ENCODE results near the gene HMGB1.

The HMGB1 gene

DNA sequence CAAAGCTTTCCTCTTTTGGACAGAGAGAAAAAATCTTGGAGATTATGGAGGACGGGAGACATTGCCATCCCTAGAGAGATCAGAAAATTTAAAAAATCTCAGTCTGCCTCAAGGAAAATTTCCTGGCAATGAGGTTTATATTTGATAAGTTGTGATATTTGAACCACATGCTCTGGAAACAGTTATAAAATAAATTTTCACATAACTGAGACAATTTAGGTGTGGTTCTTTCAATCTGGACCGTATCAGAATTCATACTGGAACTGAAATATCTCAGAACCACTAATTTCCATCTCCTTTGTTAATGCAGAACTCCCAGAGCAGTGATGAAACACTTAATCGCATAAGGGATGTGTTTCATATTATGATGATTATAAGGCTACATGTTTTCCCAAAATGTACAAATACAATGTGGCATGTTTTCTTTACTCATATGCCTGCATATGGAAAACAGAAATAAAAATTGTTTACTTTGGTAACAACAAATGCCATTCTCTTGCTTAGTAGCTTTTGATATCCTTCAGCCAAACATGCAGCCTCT is 29.8 kb downstream of the HMGB1 start:
- DNase-seq (ENCODE audit: low read depth) = no peak
- H3K4me3 ChIP-seq (ENCODE audit: low read length) = no peak overlapping the region
- TF ChIP-seq CTCF (IDR thresholded peaks at IDR 0.05; ENCODE audit: insufficient read depth, low read depth, low read length, missing control alignments) = no peak

GRCh38 chr13:30431269-30431940 is 34.3 kb downstream of the HMGB1 start:
- peak; percentile 92 for DNase-seq (ENCODE audit: low read depth)

DNA sequence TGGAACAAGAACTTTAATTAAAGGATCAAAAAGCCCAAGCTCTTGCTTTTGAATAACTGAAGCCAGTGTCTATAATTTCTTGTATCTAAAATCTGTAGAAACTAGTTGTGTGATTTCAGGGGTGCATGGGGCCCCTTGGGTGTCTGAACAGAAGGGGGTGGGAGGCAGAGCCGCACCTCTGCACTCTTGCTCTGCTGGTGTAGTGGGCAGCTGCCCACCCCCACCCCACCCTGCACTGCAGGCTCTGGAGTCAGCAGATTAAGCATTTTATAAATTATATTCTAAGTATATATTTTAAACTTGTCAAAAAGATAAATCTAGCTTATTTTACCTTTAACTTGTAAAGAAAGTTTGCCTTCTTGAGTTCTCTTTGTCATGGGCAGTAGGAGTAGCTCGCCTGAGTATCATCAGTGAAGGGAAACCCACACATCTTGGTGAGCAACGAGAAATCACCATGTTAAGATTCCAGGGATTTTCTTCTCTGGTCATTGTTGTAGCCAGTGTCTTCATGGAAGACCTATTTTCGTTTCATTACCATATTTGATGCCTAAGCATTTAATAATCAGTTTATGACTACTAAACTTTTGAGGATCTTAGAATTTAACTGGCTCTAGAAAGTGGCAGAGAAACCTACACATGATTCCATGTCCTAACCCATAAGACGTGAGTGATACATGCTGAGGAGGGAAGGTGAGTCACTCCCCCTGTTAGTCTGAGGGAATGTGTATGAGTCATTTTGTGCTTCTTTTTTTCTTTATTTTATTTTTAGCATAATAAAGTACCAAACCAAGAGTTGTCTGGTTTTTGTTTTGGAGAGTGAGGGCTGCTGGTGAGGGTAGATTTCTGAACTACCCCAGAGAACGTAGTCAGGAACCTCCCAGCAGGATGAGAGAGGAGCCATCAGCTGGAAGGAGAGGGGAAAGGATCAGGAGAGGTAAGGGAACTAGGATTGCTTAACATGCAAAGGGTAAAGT is 35.7 kb downstream of the HMGB1 start:
- DNase-seq (ENCODE audit: low read depth) = peak; percentile 94
- TF ChIP-seq CTCF (IDR thresholded peaks at IDR 0.05; ENCODE audit: insufficient read depth, low read depth, low read length, missing control alignments) = no peak
- no peak overlapping the region for H3K4me3 ChIP-seq (ENCODE audit: low read length)

More at GRCh38 chr13:30431269-30431940, 34.3 kb downstream of the HMGB1 start:
- TF ChIP-seq CTCF (IDR thresholded peaks at IDR 0.05; ENCODE audit: insufficient read depth, low read depth, low read length, missing control alignments) = no peak
- H3K4me3 ChIP-seq (ENCODE audit: low read length) = no peak overlapping the region

GRCh38 chr13:30429235-30429634 is 36.5 kb downstream of the HMGB1 start:
- H3K4me3 ChIP-seq (ENCODE audit: low read length) = no peak overlapping the region
- no peak for DNase-seq (ENCODE audit: low read depth)
- no peak for TF ChIP-seq CTCF (IDR thresholded peaks at IDR 0.05; ENCODE audit: insufficient read depth, low read depth, low read length, missing control alignments)

GRCh38 chr13:30423891-30424290 is 41.8 kb downstream of the HMGB1 start:
- no peak overlapping the region for H3K4me3 ChIP-seq (ENCODE audit: low read length)
- no peak for TF ChIP-seq CTCF (IDR thresholded peaks at IDR 0.05; ENCODE audit: insufficient read depth, low read depth, low read length, missing control alignments)
- DNase-seq (ENCODE audit: low read depth) = no peak

DNA sequence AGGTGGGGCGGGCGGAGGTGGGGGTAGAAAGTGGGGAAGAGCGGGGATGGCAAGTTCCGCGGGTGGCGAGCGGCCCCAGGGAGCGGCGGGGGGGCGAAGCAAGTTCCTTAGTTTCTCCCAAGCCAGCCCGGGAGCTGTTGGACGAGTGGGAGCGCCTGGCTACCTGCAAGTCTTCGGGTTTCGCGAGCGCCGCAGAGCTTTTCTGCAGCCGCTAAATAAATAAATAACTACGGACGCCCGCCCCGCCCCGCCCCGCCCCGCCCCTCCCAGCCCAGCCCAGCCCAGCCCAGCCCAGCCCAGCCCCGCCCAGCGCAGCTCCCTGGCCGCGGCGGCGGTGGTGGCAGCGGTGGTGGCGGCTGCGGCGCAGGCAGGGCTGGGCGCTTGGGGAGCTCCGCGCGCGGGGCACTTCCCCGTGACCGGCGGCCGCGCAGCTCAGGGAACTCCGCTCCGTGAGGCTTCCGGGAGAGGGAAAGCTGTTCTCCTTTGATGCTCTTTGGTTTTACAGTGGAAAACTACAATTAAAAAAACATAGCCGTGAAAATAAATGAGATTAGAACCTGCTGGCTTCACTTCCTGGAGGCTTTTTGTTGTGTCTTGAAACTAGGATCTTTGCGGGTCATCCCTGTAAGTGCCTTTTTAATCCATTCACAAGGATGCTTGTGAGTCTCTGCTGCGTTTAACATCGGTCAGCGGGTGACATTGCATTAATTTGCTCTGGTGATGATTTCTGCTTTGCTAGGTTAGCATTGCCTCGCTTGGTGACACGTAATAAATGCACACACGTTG is 43.5 kb downstream of the HMGB1 start, which contains the start of gene UBE2L5:
TSS of gene UBE2L5 (plus strand) at position 440 of the 786 bp plus-strand sequence. CDS start 5,498 bp downstream, outside the sequence.
- DNase-seq (ENCODE audit: low read depth) = peak; percentile 85
- H3K4me3 ChIP-seq (ENCODE audit: low read length) = peak within 1 kb of the TSS; percentile 59
- TF ChIP-seq CTCF (IDR thresholded peaks at IDR 0.05; ENCODE audit: insufficient read depth, low read depth, low read length, missing control alignments) = no peak

All from epithelial cell of esophagus (primary cell).